Smooth muscle cell of the brain vasculature (primary cell): ENCODE measurements around the gene CAMK4.
"Not testable (repeated sequence)": the region's sequence is repeated elsewhere in the genome, so short reads cannot be mapped to it uniquely, and the experiment has no call there.

Experiments
- DNase-seq: peaks from one replicate; pipeline ENCODE4 v3.0.0-alpha.2; 2012; ENCODE audit warnings: low read depth, low spot score

The CAMK4 gene

DNA sequence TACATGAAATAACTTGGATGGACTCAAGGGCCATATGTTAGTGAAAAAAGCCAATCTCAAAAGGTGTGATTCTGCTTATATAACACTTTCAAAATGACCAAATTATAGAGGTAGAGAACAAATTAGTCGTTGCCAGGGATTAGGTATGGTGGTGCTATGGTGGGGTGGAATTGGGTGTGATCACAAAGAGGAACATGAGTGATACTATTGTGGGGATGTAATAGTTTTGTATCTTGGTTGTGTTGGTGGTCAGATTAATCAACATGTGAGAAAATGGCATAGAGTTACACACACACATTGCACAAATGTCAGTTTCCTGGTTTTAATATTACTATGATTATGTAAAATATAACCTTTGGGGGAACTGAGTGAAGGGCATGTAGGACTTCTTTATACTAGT, 31.9 kb downstream of the CAMK4 start:
- no peak for DNase-seq

GRCh38 chr5:111257610-111258009, 33.4 kb downstream of the CAMK4 start:
- not testable (repeated sequence) for DNase-seq

- DNase-seq: no peak
Observed at GRCh38 chr5:111259636-111260035, 35.5 kb downstream of the CAMK4 start.

DNA sequence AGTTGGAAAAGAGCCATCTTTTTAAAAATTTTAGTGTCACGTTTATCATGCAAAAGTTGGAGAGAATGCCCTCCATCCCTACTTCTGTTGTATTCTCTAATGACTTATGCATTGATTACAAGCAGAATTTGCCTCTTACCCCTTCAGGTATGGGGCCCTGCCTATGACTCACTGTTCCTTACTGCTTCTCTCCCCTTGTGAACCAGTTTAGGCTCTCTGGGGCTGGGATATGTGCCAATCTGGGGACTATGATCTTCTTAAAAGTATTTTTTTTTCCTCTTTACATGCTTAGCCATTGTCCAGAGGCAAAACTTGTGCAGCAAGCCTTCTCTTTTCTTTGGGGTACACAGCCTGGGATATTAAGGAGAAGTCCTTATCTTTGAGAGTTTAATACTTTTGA, 37.4 kb downstream of the CAMK4 start:
- DNase-seq: no peak

- DNase-seq: no peak
Observed at GRCh38 chr5:111262153-111262552, 38.0 kb downstream of the CAMK4 start.

- DNase-seq: no peak
Observed at GRCh38 chr5:111262815-111263214, 38.6 kb downstream of the CAMK4 start.

DNA sequence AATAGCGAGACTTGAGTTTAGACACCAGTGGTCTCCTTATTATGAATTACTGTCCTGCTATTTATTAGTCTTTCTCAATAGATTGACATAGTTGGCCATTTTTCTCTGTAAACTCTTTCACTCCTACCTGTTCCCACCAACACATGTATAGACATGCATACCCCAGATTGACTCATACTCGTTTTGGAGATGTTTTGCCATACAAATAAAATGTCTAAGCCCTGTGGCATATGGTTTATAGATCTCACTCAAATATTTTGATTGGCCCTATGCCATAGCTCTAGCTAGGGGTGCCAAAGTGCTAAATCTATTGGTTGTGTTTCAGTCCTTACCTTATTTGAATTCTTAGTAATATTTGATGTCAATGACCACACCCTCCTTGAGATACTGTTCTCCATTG, 42.3 kb downstream of the CAMK4 start:
- DNase-seq: no peak

GRCh38 chr5:111268300-111268699, 44.1 kb downstream of the CAMK4 start:
- no peak for DNase-seq

DNA sequence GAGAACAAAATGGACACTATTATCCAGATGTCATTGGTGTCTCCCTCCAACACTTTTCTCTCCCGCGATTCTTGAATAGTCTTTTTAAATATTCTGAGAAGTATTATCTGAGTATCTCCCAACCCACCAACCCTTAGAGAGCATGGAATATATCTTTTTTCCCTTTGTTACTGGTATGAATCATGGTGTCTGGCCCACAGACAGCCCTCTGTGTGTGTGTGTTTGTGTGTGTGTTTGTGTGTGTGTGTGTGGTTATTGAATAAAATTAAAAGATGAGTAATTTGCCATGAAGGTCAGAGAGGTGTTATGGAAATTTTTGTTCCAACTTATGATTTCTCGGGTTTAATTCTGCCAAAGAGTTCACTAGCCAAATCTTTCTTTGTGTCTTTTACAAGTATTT, 47.7 kb downstream of the CAMK4 start:
- no peak for DNase-seq

DNA sequence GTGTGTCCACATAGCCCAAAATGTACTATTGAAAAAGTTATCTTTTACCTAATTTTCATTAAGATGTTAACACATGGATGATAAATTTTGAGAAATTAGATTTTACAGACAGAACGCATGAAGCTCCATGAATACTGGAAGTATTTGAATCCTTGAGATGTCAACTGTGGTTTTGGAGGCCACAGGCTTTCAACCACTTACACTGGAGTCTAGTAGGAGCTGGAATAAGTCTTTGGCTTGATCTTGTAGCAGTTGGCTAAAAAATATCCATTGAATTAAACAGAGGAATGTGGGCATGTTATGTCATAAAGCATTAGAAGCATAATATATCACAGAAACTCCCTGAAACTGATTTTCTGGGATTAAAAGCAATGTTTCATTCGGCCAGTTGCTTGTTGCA, 52.9 kb downstream of the CAMK4 start:
- no peak for DNase-seq

- DNase-seq: peak; percentile 0
Observed at GRCh38 chr5:111278858-111279504, 54.8 kb downstream of the CAMK4 start.

GRCh38 chr5:111280282-111280951, 56.2 kb downstream of the CAMK4 start:
- DNase-seq: no peak

DNA sequence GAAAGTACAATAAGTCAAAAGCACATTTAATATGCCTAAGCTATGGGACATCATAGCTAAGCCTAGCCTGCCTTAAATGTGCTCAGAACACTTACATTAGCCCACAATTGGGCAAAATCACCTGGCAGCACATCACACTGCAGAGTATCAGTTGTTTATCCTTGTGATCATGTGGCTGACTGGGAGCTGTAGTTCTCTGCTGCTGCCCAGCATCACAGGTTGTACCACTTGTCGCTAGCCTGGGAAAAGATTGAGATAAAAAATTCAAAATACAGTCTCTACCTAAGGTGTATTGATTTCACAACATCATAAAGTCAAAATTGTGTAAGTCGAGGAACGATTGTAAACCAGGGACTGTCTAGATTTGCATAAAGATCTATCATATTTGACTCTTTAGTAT, 58.6 kb downstream of the CAMK4 start:
- no peak for DNase-seq

GRCh38 chr5:111284825-111285224, 60.6 kb downstream of the CAMK4 start:
- DNase-seq: no peak

- no peak for DNase-seq
Observed at GRCh38 chr5:111294551-111294950, 70.4 kb downstream of the CAMK4 start.

DNA sequence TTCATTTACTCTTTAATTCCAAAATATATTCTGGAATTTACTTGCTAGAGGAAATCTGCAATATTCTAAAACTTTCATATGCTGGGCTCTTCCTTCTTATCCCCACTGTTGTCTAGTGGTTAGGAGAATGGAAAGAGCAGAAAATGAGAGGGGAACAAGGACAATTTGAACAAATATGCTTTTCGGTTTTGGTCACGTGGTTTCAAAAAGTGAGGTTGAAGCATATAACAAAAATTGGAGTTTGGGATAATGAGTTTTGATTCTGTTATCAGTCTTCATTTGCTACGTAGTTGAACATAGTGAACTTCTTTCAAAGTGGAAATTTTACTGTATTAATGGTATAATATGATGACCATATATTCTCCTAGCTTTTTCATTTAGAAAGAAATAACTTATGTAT, 71.5 kb downstream of the CAMK4 start:
- DNase-seq: no peak

GRCh38 chr5:111296570-111296969, 72.4 kb downstream of the CAMK4 start:
- DNase-seq: no peak

DNA sequence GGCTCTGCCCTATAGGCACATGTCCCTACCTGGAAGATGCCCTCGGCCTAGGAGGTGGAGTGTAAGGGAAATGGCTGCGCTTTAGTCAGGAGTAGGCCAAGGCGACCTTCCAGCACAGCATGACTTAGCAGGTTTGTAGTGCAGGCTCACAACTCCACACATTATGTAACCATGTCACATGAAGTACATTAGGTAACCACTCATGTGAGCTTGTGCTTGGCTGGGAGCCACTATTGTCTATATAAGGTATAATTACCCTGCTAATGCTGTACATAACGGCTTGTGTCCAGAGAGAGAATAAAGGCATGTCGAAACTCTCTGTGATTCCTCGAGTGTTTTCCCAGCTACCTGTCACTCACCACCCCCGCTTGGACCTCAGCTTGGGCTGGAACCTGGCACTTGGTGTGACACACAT, 74.9 kb downstream of the CAMK4 start:
- DNase-seq: no peak

- no peak for DNase-seq
Observed at GRCh38 chr5:111299831-111300432, 75.7 kb downstream of the CAMK4 start.

DNA sequence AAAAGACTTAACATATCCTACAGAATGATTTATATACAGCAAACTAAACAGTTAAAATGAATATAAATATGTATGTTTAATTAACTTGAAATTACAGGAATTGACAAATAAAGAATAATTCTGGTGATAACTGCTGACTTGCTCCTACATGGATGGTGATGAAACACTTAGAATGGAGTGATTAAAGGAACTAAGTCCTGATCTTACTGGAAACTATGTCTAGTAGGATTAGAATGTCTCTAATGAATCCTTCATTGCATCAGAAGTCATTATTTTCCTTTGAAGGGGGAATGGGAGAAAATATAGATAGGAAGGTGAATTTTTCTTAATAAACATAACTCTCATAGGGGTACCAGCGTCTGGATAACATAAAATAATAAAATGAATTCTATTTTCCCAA, 77.1 kb downstream of the CAMK4 start:
- no peak for DNase-seq

DNA sequence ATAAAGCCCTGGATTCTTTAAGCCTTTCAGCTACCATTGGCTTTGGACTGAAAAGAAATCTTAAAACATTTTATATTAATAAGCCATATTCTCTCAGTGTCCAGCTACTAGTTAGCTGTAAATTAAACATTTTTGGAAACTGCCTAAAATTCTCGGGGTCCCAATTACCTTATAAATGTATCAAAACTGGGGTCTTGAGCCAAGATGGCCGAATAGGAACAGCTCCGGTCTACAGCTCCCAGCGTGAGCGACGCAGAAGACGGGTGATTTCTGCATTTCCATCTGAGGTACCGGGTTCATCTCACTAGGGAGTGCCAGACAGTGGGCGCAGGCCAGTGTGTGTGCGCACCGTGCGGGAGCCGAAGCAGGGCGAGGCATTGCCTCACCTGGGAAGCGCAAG, 77.9 kb downstream of the CAMK4 start:
- not testable (repeated sequence) for DNase-seq

DNA sequence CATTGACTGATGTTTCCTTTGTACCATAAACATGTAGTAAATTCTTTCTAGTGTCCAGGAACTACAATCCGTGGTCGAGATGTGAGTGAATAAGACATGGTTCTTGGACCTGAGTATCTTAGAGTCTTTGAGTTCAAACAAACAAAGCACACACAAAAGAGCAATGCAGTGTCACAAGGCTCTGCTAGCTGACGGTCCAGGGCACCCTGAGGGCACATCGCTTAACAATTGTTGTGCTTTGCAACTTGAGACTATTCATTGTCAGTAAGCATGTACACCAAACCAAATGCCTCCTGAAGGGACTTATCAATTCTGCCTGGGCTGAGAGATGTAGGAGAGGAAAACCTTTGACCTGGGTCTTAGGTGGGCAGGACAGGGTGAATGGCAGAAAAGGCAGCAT, 84.8 kb downstream of the CAMK4 start:
- DNase-seq: no peak

DNA sequence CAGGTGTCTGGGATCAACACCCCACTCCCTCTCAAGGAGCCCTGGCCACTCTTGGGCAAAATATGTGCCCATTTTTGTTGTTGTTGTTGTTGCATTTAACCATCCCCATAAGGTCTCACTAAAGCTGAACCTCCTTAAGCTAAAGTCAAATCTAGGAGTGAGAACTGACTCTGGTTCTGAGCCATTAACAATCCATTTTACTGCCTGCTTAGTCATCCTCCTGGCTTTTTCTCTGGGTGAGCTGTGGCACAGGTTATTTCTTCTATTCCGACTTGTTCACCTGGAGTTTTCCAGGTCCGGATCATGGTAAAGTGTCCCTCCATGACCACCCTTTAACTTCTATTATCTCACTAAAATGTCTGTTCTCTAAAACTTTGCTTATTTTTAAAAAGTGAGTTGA, 85.2 kb downstream of the CAMK4 start:
- no peak for DNase-seq
